ENCODE data around the gene HTR3B. TPM values are rescaled to one million over a fixed set of nuclear protein-coding genes. Genes with fewer than 3 reads are reported as not detected.
A peak's percentile ranks its signal among the peaks of the same experiment; 100 is the strongest.

The HTR3B gene
- total and polyA plus RNA-seq, 2 experiments from 2014 or later = 0.42 to 0.77 TPM

DNA sequence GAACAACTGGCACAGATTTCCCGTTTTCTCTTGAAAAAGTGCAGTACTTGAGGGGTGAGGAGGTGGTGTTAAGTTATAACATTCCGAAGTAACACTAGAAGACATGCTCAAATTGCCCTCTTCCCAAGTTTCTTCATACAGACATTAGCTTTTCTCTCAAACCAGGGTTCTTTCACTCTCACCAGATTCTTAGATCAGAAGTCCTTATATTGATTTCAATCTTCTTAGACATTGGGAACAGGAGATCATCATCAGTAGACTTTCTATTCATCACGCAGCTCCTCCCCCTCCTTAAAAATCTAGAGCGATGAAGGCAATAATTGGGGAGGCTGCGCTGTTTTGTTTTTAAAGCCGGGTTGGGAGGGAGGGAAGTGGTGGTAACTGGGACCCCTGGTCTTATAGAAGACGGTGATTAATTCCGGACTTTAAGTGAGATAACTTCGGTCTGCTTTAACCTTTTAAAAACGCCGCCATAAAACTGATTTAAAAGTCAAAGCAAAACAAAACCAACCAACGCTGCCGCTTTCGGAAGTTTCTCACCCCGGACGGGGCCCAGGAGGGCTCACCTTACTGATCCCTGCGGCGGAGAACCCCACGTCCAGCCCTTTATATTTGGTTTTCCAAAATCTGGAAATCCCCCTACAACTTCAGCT lies 29.9 kb upstream of the HTR3B start:
- H4K20me1 ChIP-seq (ENCODE audit: insufficient read depth, poor library complexity, severe bottlenecking) = peaks cover 4% of the 10 kb centered on the region
- H3K4me2 ChIP-seq = peak overlapping the region; percentile 88
- H3K4me1 ChIP-seq (ENCODE audit: insufficient read depth) = peaks cover 12% of the 10 kb centered on the region
- H3K79me2 ChIP-seq = peaks cover 39% of the 10 kb centered on the region
- peak overlapping the region; percentile 97 for H2AFZ ChIP-seq
- no peak for DNase-seq (ENCODE audit: low spot score)
- no peaks in the 10 kb centered on the region for H3K9me3 ChIP-seq (ENCODE audit: low read depth)
- 3% methylated on average over 19 of the region's 19 CpGs for WGBS (ENCODE audit: low lambda C conversion rate, missing lambda C conversion rate)
- peak overlapping the region; percentile 30 for H3K27ac ChIP-seq
- peak overlapping the region; percentile 85 for H3K4me3 ChIP-seq
- TF ChIP-seq EZH2 (IDR thresholded peaks at IDR 0.05; ENCODE audit: borderline replicate concordance) (no peak), EZH2phosphoT487 (IDR thresholded peaks at IDR 0.05; ENCODE audit: low read depth, severe bottlenecking, unreplicated experiment) (no peak)
- TF ChIP-seq, protein P1, sequence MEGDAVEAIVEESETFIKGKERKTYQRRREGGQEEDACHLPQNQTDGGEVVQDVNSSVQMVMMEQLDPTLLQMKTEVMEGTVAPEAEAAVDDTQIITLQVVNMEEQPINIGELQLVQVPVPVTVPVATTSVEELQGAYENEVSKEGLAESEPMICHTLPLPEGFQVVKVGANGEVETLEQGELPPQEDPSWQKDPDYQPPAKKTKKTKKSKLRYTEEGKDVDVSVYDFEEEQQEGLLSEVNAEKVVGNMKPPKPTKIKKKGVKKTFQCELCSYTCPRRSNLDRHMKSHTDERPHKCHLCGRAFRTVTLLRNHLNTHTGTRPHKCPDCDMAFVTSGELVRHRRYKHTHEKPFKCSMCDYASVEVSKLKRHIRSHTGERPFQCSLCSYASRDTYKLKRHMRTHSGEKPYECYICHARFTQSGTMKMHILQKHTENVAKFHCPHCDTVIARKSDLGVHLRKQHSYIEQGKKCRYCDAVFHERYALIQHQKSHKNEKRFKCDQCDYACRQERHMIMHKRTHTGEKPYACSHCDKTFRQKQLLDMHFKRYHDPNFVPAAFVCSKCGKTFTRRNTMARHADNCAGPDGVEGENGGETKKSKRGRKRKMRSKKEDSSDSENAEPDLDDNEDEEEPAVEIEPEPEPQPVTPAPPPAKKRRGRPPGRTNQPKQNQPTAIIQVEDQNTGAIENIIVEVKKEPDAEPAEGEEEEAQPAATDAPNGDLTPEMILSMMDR (IDR thresholded peaks at IDR 0.05; ENCODE audit: poor library complexity) = no peak
- H3K27me3 ChIP-seq = no peaks in the 10 kb centered on the region
- H3K36me3 ChIP-seq (replicated peaks; ENCODE audit: insufficient read depth, low read depth) = no peaks in the 10 kb centered on the region
- H3K9me2 ChIP-seq (replicated peaks; ENCODE audit: insufficient read depth) = no peaks in the 10 kb centered on the region

DNA sequence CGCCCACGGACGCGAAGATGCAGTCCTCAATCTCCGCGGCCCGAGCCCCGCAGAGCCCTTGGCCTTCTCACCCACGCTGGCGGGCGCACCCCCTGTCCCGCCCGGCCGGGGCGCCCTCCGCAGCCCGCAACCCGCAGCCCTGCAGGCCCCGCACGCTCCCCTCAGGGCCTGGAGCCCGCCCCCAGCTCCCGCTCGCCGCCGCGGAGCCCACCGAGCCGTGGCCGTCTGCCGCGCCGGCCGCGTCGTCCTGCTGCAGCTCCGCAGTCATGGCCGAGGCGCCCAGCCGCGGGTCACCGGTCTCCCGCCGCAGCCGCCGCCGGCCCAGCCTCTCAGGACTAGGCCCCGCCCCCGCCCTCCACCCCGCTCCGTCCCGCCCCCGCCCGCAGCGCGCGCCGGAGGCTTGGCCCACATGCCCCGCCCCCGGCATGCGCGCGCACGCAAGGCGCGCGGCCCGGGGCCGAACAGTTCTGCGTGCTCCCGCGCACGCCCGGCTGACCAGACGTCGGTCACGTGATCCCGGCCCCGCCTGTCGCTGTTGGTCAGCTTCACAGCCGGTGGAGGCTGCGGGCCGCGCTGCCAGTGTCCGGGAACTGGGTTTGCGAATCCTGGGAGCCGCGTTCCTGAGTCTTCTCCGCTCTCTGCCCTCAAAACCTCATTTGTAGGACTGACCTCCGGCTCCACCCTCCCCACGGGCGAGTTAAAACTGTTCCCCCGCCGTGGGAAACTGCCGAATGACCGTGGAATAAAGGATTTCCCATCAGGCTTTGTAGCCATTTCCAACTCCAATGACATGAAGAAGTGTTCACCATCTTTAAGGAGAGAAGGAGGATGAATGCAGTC lies 29.1 kb upstream of the HTR3B start, which contains the start of gene USP28:
Gene USP28, minus strand, starts transcription at position 339 of the 840 bp plus-strand sequence. Its CDS starts 71 bp downstream, at position 268.
- no peaks in the 10 kb centered on the region for H3K27me3 ChIP-seq
- H3K9me2 ChIP-seq (replicated peaks; ENCODE audit: insufficient read depth) = no peaks in the 10 kb centered on the region
- no peak for TF ChIP-seq EZH2 (IDR thresholded peaks at IDR 0.05; ENCODE audit: borderline replicate concordance)
- TF ChIP-seq, protein P1 (IDR thresholded peaks at IDR 0.05; ENCODE audit: poor library complexity) = no peak
- TF ChIP-seq EZH2phosphoT487 (IDR thresholded peaks at IDR 0.05; ENCODE audit: low read depth, severe bottlenecking, unreplicated experiment) = no peak
- peak; percentile 99 for DNase-seq (ENCODE audit: low spot score)
- H3K4me2 ChIP-seq = peak within 1 kb of the TSS; percentile 88
- H3K4me1 ChIP-seq (ENCODE audit: insufficient read depth) = peaks cover 12% of the 10 kb centered on the region
- peak within 1 kb of the TSS; percentile 96 for H3K27ac ChIP-seq
- H3K36me3 ChIP-seq (replicated peaks; ENCODE audit: insufficient read depth, low read depth) = no peaks in the 10 kb centered on the region
- 3% methylated on average over 36 of the region's 95 CpGs for WGBS (ENCODE audit: low lambda C conversion rate, missing lambda C conversion rate)
- H3K4me3 ChIP-seq = peak within 1 kb of the TSS; percentile 85
- H3K9me3 ChIP-seq (ENCODE audit: low read depth) = no peaks in the 10 kb centered on the region
- H3K79me2 ChIP-seq = peaks cover 34% of the 10 kb centered on the region
- H2AFZ ChIP-seq = peak within 1 kb of the TSS; percentile 97
- H4K20me1 ChIP-seq (ENCODE audit: insufficient read depth, poor library complexity, severe bottlenecking) = peaks cover 4% of the 10 kb centered on the region

DNA sequence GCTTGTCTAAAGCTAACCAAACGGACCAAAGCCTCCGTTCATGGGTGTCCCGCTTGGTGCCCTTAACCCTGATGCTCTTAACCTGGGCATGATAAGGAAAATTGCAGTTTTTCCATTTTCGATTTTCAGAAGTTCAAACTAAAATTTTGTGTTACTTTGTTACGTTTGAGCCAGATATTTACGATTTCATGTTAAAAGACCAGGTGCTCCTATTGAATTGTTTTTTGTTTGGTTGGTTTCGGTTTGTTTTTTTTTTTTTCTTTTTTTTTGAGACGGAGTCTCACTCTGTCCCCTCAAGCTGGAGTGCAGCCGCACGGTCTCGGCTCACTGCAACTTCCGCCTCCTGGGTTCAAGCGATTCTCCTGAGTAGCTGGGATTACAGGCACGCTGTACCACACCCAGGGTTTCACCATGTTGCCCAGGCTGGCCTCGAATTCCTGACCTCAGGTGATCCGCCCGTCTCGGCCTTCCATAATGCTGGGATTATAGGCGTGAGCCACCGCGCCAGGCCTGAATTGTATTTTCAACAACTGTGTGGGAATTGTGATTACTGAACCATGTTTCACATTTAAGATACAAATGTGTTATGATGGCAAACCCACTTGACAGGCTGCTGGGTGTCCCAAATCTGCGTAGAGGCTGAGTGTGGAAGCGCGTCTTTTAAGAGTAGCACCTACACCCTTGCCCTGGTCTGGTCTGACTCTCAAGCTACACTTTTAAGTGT lies 28.4 kb upstream of the HTR3B start:
- Histone ChIP-seq H3K9me3 (ENCODE audit: low read depth) (no peaks in the 10 kb centered on the region), H3K36me3 (replicated peaks; ENCODE audit: insufficient read depth, low read depth) (no peaks in the 10 kb centered on the region), H3K9me2 (replicated peaks; ENCODE audit: insufficient read depth) (no peaks in the 10 kb centered on the region), H3K4me2 (peak overlapping the region; percentile 79), H4K20me1 (ENCODE audit: insufficient read depth, poor library complexity, severe bottlenecking) (peaks cover 4% of the 10 kb centered on the region), H2AFZ (peak overlapping the region; percentile 95), H3K27ac (peak overlapping the region; percentile 96), H3K4me3 (peak overlapping the region; percentile 56), H3K4me1 (ENCODE audit: insufficient read depth) (peaks cover 12% of the 10 kb centered on the region), H3K27me3 (no peaks in the 10 kb centered on the region), H3K79me2 (peaks cover 34% of the 10 kb centered on the region)
- DNase-seq (ENCODE audit: low spot score) = no peak
- TF ChIP-seq EZH2phosphoT487 (IDR thresholded peaks at IDR 0.05; ENCODE audit: low read depth, severe bottlenecking, unreplicated experiment) = no peak
- TF ChIP-seq, protein P1 (IDR thresholded peaks at IDR 0.05; ENCODE audit: poor library complexity) = no peak
- no peak for TF ChIP-seq EZH2 (IDR thresholded peaks at IDR 0.05; ENCODE audit: borderline replicate concordance)
- WGBS (ENCODE audit: low lambda C conversion rate, missing lambda C conversion rate) = 90% methylated on average over 24 of the region's 24 CpGs

All from hepatocyte (in vitro differentiated cells).